Measurements from ENCODE around the gene MEX3D. TPM values are rescaled to one million over a fixed set of nuclear protein-coding genes. Genes with fewer than 3 reads are reported as not detected.

Gene MEX3D
- total and polyA plus RNA-seq, 12 donors = 1.6 to 31.6 (median 14.4) TPM

- Histone ChIP-seq H3K9me3 (replicated peaks in 1 of 3) (no peaks in the 10 kb centered on the region), H3K4me1 (replicated peaks in 1 of 2) (peaks cover 12 to 16% of the 10 kb centered on the region in 2 donors), H3K27me3 (no peaks in the 10 kb centered on the region), H3K27ac (no peak overlapping the region), H3K36me3 (replicated peaks in 1 of 2) (peaks cover 0 to 27% of the 10 kb centered on the region in 2 donors), H3K4me3 (peak overlapping the region in 1 of 4 donors; percentile 94)
- DNase-seq = no peak
- TF ChIP-seq POLR2A (IDR thresholded peaks at IDR 0.05) = no peak
- TF ChIP-seq CTCF (IDR thresholded peaks at IDR 0.05) = no peak
- 20 to 43% (median 39%) methylated on average over 1 to 10 of the region's 10 CpGs for WGBS, 4 donors
- intact Hi-C loops (cut with DNase I) = no loop called here
These were observed 25.3 kb upstream of the MEX3D start for GRCh38 chr19:1593501-1593772.

GRCh38 chr19:1592755-1593500 lies 24.8 kb upstream of the MEX3D start, which contains the start of gene MBD3:
Gene MBD3 (minus strand): TSS chr19:1592865. CDS start chr19:1592631, 234 bp downstream.
- intact Hi-C loops (cut with DNase I) = no loop called here
- peaks cover 0 to 24% of the 10 kb centered on the region in 2 donors for H3K36me3 ChIP-seq (replicated peaks in 1 of 2)

GRCh38 chr19:1592024-1592754 lies 24.1 kb upstream of the MEX3D start:
- H3K36me3 ChIP-seq (replicated peaks in 1 of 2) = peaks cover 0 to 16% of the 10 kb centered on the region in 2 donors
- H3K27me3 ChIP-seq = no peaks in the 10 kb centered on the region
- peaks cover 12 to 25% of the 10 kb centered on the region in 2 donors for H3K4me1 ChIP-seq (replicated peaks in 1 of 2)
- intact Hi-C loops (cut with DNase I) = no loop called here
- H3K27ac ChIP-seq = peak overlapping the region; percentile 67 to 100 (median 92)
- H3K9me3 ChIP-seq (replicated peaks in 1 of 3) = no peaks in the 10 kb centered on the region
- TF ChIP-seq POLR2A (IDR thresholded peaks at IDR 0.05) (peak; percentile 83 to 85), CTCF (IDR thresholded peaks at IDR 0.05) (peak in 2 of 6 experiments; percentile 5 to 8)
- peak overlapping the region; percentile 1 to 94 (median 58) for H3K4me3 ChIP-seq
- WGBS, 4 donors = 0 to 5% (median 0%) methylated on average over 4 to 94 of the region's 94 CpGs
- DNase-seq = peak; percentile 83 to 92 (median 87)

More at GRCh38 chr19:1592755-1593500, 24.8 kb upstream of the MEX3D start, which contains the start of gene MBD3:
- peak within 1 kb of the TSS; percentile 42 to 94 (median 64) for H3K4me3 ChIP-seq
- WGBS, 4 donors = 2 to 7% (median 4%) methylated on average over 12 to 64 of the region's 68 CpGs
- TF ChIP-seq POLR2A (IDR thresholded peaks at IDR 0.05) (peak in 1 of 2 donors; percentile 48), CTCF (IDR thresholded peaks at IDR 0.05) (peak in 4 of 6 experiments; percentile 13 to 55 (median 32))
- peak within 1 kb of the TSS; percentile 67 to 100 (median 92) for H3K27ac ChIP-seq
- peak; percentile 94 to 96 (median 95) for DNase-seq
- H3K4me1 ChIP-seq (replicated peaks in 1 of 2) = peaks cover 12 to 18% of the 10 kb centered on the region in 2 donors
- H3K9me3 ChIP-seq (replicated peaks in 1 of 3) = no peaks in the 10 kb centered on the region
- no peaks in the 10 kb centered on the region for H3K27me3 ChIP-seq

GRCh38 chr19:1591421-1592023 lies 23.4 kb upstream of the MEX3D start:
- H3K9me3 ChIP-seq (replicated peaks in 1 of 3) = no peaks in the 10 kb centered on the region
- TF ChIP-seq CTCF (IDR thresholded peaks at IDR 0.05) = no peak
- no peak for TF ChIP-seq POLR2A (IDR thresholded peaks at IDR 0.05)
- 0 to 2% (median 1%) methylated on average over 15 to 31 of the region's 31 CpGs for WGBS, 4 donors
- peaks cover 12 to 28% of the 10 kb centered on the region in 2 donors for H3K4me1 ChIP-seq (replicated peaks in 1 of 2)
- no peaks in the 10 kb centered on the region for H3K27me3 ChIP-seq
- peak overlapping the region; percentile 67 to 100 (median 92) for H3K27ac ChIP-seq
- peak overlapping the region; percentile 1 to 94 (median 58) for H3K4me3 ChIP-seq
- intact Hi-C loops (cut with DNase I) = no loop called here
- peaks cover 0 to 10% of the 10 kb centered on the region in 2 donors for H3K36me3 ChIP-seq (replicated peaks in 1 of 2)
- peak in 1 of 7 donors; percentile 34 for DNase-seq
